H1 (cell line): ENCODE measurements around the gene SEMA3E. TPM values are rescaled to one million over a fixed set of nuclear protein-coding genes. Genes with fewer than 3 reads are reported as not detected.

Experiments
- CTCF ChIA-PET: fragments of 300-600 bp; sonication (Branson Sonifier 250); formaldehyde crosslinking; loops from one replicate; lab custom pipeline; 2021; ENCODE audit not compliant: partially characterized antibody; lab: Charles Lee
- POLR2A ChIA-PET: fragments of 300-600 bp; sonication (Branson Sonifier 250); formaldehyde crosslinking; loops from one replicate; lab custom pipeline; 2021; ENCODE audit warnings: inconsistent platforms; ENCODE audit not compliant: partially characterized antibody; lab: Charles Lee
- DNase-seq, 2 experiments: peaks; one replicate each; pipeline versions ENCODE4 v3.0.0 to v3.0.0-alpha.2; 2010 to 2022; ENCODE audit warnings: low spot score in 2 of 2, low read depth in 1 of 2, mixed read lengths in 1 of 2
- FAIRE-seq: peaks from 2 replicates; lab custom pipeline; 2011; peaks lifted over from hg19 to GRCh38; lab: Jason Lieb, UNC
- H2AFZ ChIP-seq: 2 replicates; pipeline ENCODE4 v1.8.1; 2012; ENCODE audit warnings: low read length, inconsistent platforms
- H2AK5ac ChIP-seq: 2 replicates; pipeline ENCODE4 v1.6.1; 2013; ENCODE audit warnings: low read depth, low read length
- H2BK120ac ChIP-seq: replicated peaks from 2 replicates; pipeline ENCODE3; 2013; ENCODE audit warnings: low read depth, low read length, inconsistent platforms
- H2BK12ac ChIP-seq: 2 replicates; pipeline ENCODE4 v1.6.1; 2013; ENCODE audit warnings: low read depth, low read length
- H2BK15ac ChIP-seq: 2 replicates; pipeline ENCODE4 v1.6.1; 2013; ENCODE audit warnings: low read length
- H2BK20ac ChIP-seq: 2 replicates; pipeline ENCODE4 v1.6.1; 2013; ENCODE audit warnings: low read length
- H2BK5ac ChIP-seq: 2 replicates; pipeline ENCODE4 v1.6.1; 2013; ENCODE audit warnings: low read depth, low read length
- H3K14ac ChIP-seq: 2 replicates; pipeline ENCODE4 v1.6.1; 2013; ENCODE audit warnings: inconsistent platforms; ENCODE audit not compliant: insufficient read length
- H3K18ac ChIP-seq: 2 replicates; pipeline ENCODE4 v1.6.1; 2013; ENCODE audit warnings: low read length; ENCODE audit errors: extremely low read depth
- H3K23ac ChIP-seq: 2 replicates; pipeline ENCODE4 v1.6.1; 2013; ENCODE audit warnings: inconsistent platforms; ENCODE audit not compliant: insufficient read length
- H3K23me2 ChIP-seq: 2 replicates; pipeline ENCODE4 v1.6.1; 2013; ENCODE audit warnings: low read depth, low read length
- H3K27ac ChIP-seq: 2 replicates; pipeline ENCODE4 v1.6.1; 2011; ENCODE audit warnings: low read depth, low read length, inconsistent platforms
- H3K27me3 ChIP-seq, 4 experiments: replicated peaks in 1 of 4; 1 replicate in 1 of 4; 2 replicates in 3 of 4; pipeline versions ENCODE4 v1.6.1 to v1.8.1; 2011 to 2013; ENCODE audit warnings: low read length in 3 of 4, mild to moderate bottlenecking in 3 of 4, inconsistent platforms in 2 of 4, mixed read lengths in 2 of 4, moderate library complexity in 1 of 4; ENCODE audit not compliant: control insufficient read depth in 3 of 4, insufficient read depth in 3 of 4; ENCODE audit errors: extremely low read depth in 1 of 4
- H3K36me3 ChIP-seq, 4 experiments: 2 replicates each; pipeline versions ENCODE4 v1.6.1 to v1.8.1; 2011 to 2013; ENCODE audit warnings: mild to moderate bottlenecking in 4 of 4, low read length in 3 of 4, moderate library complexity in 2 of 4, control low read depth in 1 of 4, inconsistent platforms in 1 of 4; ENCODE audit not compliant: insufficient read depth in 4 of 4, control insufficient read depth in 2 of 4
- H3K4ac ChIP-seq: replicated peaks from 2 replicates; pipeline ENCODE3; 2013; ENCODE audit warnings: low read length, low read depth, mixed read lengths, inconsistent platforms; ENCODE audit not compliant: insufficient read length
- H3K4me1 ChIP-seq, 4 experiments: replicated peaks in 1 of 4; 1 replicate in 1 of 4; 2 replicates in 3 of 4; pipeline versions ENCODE4 v1.6.1 to v1.8.1; 2011 to 2013; ENCODE audit warnings: low read length in 3 of 4, inconsistent platforms in 2 of 4, mixed read lengths in 1 of 4; ENCODE audit not compliant: insufficient read depth in 4 of 4, control insufficient read depth in 3 of 4
- H3K4me2 ChIP-seq, 2 experiments: 2 replicates each; pipeline versions ENCODE4 v1.6.1 to v1.8.1; 2011 to 2013; ENCODE audit warnings: low read depth in 2 of 2, low read length in 2 of 2, control low read depth in 1 of 2, inconsistent platforms in 1 of 2, mild to moderate bottlenecking in 1 of 2; ENCODE audit not compliant: insufficient read depth in 1 of 2
- H3K4me3 ChIP-seq, 4 experiments: fragments of 200-600, 300-600 bp in 1 of 4; sonication (generic), shearing (Covaris generic), sonication (Bioruptor Twin) in 1 of 4; 2 replicates each; pipeline versions ENCODE4 v1.5.1 to v1.8.1; 2011 to 2016; ENCODE audit warnings: low read length in 4 of 4, low read depth in 3 of 4, control low read depth in 2 of 4, inconsistent platforms in 2 of 4, mild to moderate bottlenecking in 2 of 4, mixed read lengths in 1 of 4, moderate library complexity in 1 of 4; ENCODE audit not compliant: insufficient read depth in 2 of 4; ENCODE audit errors: extremely low read depth in 1 of 4
- H3K56ac ChIP-seq: replicated peaks from 2 replicates; pipeline ENCODE3; 2013; ENCODE audit warnings: low read depth, mild to moderate bottlenecking, mixed read lengths, low read length, inconsistent platforms; ENCODE audit not compliant: insufficient read length
- H3K79me1 ChIP-seq: 2 replicates; pipeline ENCODE4 v1.6.1; 2013; ENCODE audit warnings: low read depth, low read length, control low read depth
- H3K79me2 ChIP-seq, 2 experiments: 2 replicates each; pipeline versions ENCODE4 v1.6.1 to v1.8.1; 2012 to 2013; ENCODE audit warnings: low read length in 2 of 2, mild to moderate bottlenecking in 2 of 2, inconsistent platforms in 1 of 2; ENCODE audit not compliant: insufficient read depth in 2 of 2, control insufficient read depth in 1 of 2
- H3K9ac ChIP-seq, 4 experiments: replicated peaks in 1 of 4; 1 replicate in 1 of 4; 2 replicates in 3 of 4; pipeline versions ENCODE4 v1.6.1 to v1.8.1; 2011 to 2013; ENCODE audit warnings: low read depth in 3 of 4, low read length in 3 of 4, control low read depth in 2 of 4, mild to moderate bottlenecking in 2 of 4, moderate library complexity in 2 of 4, inconsistent platforms in 1 of 4; ENCODE audit errors: extremely low read depth in 1 of 4
- H3K9me3 ChIP-seq, 2 experiments: 2 replicates each; pipeline versions ENCODE4 v1.6.1 to v1.8.1; 2012 to 2013; ENCODE audit warnings: mild to moderate bottlenecking in 2 of 2, moderate library complexity in 2 of 2, control low read depth in 1 of 2, inconsistent platforms in 1 of 2, low read depth in 1 of 2, low read length in 1 of 2, mixed read lengths in 1 of 2; ENCODE audit not compliant: insufficient read depth in 2 of 2
- H4K20me1 ChIP-seq, 2 experiments: replicated peaks in 1 of 2; 2 replicates each; pipeline versions ENCODE3 to v1.8.1; 2011 to 2013; ENCODE audit warnings: inconsistent platforms in 2 of 2, low read length in 2 of 2, mild to moderate bottlenecking in 1 of 2; ENCODE audit not compliant: insufficient read depth in 2 of 2, control insufficient read depth in 1 of 2
- H4K5ac ChIP-seq: 2 replicates; pipeline ENCODE4 v1.6.1; 2013; ENCODE audit warnings: low read length, low read depth, mixed read lengths, inconsistent platforms; ENCODE audit not compliant: insufficient read length
- H4K8ac ChIP-seq: 2 replicates; pipeline ENCODE4 v1.8.0; 2013; ENCODE audit warnings: mild to moderate bottlenecking, moderate library complexity, low read length, inconsistent platforms; ENCODE audit not compliant: insufficient read depth; ENCODE audit errors: extremely low read depth
- H4K91ac ChIP-seq: replicated peaks from 2 replicates; pipeline ENCODE3; 2013; ENCODE audit warnings: low read length, mixed read lengths, inconsistent platforms; ENCODE audit not compliant: insufficient read length
- ASH2L ChIP-seq: fragments of 200-600, 300-600 bp; sonication (generic); IDR thresholded peaks from one replicate; pipeline ENCODE4 v1.7.1; 2017; ENCODE audit warnings: low read length
- E2F6 ChIP-seq: IDR thresholded peaks from 2 replicates; pipeline ENCODE4 v1.6.1; 2012; ENCODE audit warnings: inconsistent platforms
- JUN ChIP-seq: IDR thresholded peaks from 2 replicates; pipeline ENCODE4 v1.6.1; 2011; ENCODE audit warnings: low read depth, mild to moderate bottlenecking, improper control_type of control experiment, low read length
- KDM4A ChIP-seq: IDR thresholded peaks from one replicate; pipeline ENCODE4 v1.7.1; 2012; ENCODE audit warnings: low read depth, mild to moderate bottlenecking, moderate library complexity, low read length, inconsistent platforms; ENCODE audit not compliant: severe bottlenecking
- RFX5 ChIP-seq: IDR thresholded peaks from 2 replicates; pipeline ENCODE4 v1.6.1; 2011; ENCODE audit warnings: low read depth, low read length, improper control_type of control experiment, borderline replicate concordance
- TAF7 ChIP-seq: optimal IDR thresholded peaks from 2 replicates; pipeline ENCODE3; 2011; ENCODE audit warnings: low read depth, mild to moderate bottlenecking, inconsistent platforms, low read length, moderate library complexity, borderline replicate concordance
- USF2 ChIP-seq: IDR thresholded peaks from 2 replicates; pipeline ENCODE4 v1.6.1; 2011; ENCODE audit warnings: low read length, improper control_type of control experiment
- WGBS, 2 experiments: shearing (Covaris generic) in 1 of 2; methylation state at CpG; one replicate each; pipeline versions ENCODE4 v1.1.6 to v1.1.7; 2013 to 2015; ENCODE audit warnings: low lambda C conversion rate in 2 of 2, mixed read lengths in 2 of 2, inconsistent platforms in 1 of 2, low coverage in 1 of 2, missing lambda C conversion rate in 1 of 2; ENCODE audit not compliant: insufficient replicate concordance in 2 of 2, insufficient coverage in 1 of 2, insufficient read length in 1 of 2; ENCODE audit errors: extremely low coverage in 1 of 2, missing lambda C conversion rate in 1 of 2; 5-methylcytosine and 5-hydroxymethylcytosine counted together
- polyA plus RNA-seq, 7 experiments: library from polyadenylated mRNA; depleted of rRNA in 3 of 7; stranded (reverse) in 5 of 7; unstranded in 2 of 7; fragments of >200 nt in 5 of 7; fragments of 200-250 nt in 2 of 7; gene quantifications; 1 replicate in 5 of 7; 2 replicates in 1 of 7; 4 replicates in 1 of 7; pipeline versions ENCODE4 v1.2.1 to v1.2.3, GENCODE V29; 2011 to 2013; ENCODE audit warnings: missing spikeins in 2 of 7, mixed read lengths in 2 of 7
- total RNA-seq: library from RNA; stranded (reverse); fragmentation: NEBNext Ultra II Directional; extraction: Animal tissue kit (Norgen Biotek cat#: 25700); gene quantifications from 2 replicates; pipeline ENCODE4 v1.2.1, GENCODE V29; 2021
- TF ChIP-seq, protein P1 (sequence below), 3 experiments: IDR thresholded peaks; 1 replicate in 2 of 3; 2 replicates in 1 of 3; pipeline versions ENCODE4 v1.5.1 to v1.6.1; 2011; ENCODE audit warnings: low read length in 3 of 3, mild to moderate bottlenecking in 3 of 3, inconsistent platforms in 2 of 3, low read depth in 1 of 3, moderate library complexity in 1 of 3; ENCODE audit not compliant: insufficient read depth in 1 of 3; ENCODE audit errors: control extremely low read depth in 1 of 3
- TF ChIP-seq, protein P2 (sequence below): IDR thresholded peaks from 2 replicates; pipeline ENCODE4 v1.6.1; 2012; ENCODE audit warnings: inconsistent platforms

SEMA3E gene
- total and polyA plus RNA-seq, 2 of the 8 experiments (the other 6 are each of a cell fraction or from before 2014, with no cell fraction given), result 0.93 to 0.94 TPM

DNA sequence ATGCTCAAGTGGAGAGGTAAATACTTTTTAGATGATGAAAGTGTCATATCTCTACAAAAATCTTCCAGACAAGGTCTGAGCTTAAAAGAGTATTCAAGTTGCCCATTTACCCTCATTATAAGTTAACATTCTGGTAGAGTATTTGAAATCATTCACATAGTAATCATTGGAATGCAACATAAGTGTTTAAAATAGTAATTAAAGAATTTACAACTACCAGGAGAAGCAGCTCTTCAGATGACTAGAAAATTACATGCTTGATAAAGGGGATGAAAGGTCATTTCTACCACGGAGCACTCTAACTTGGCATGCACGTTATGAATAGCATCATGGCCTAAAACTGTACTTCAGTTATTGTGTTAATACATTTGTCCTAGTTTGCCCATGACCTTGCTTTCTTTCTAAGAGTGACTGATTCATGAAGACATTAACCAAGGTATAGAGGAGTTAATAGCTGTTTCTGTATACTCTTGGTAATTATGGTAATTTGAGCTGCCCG lies 120.0 kb downstream of the SEMA3E start:
- Histone ChIP-seq H3K79me1 (no peaks in the 10 kb centered on the region), H3K27me3 (no peaks in the 10 kb centered on the region), H3K9me3 (no peaks in the 10 kb centered on the region), H2AK5ac (no peak overlapping the region), H3K9ac (no peak overlapping the region), H2BK120ac (no peak overlapping the region), H2AFZ (no peak overlapping the region), H3K36me3 (no peaks in the 10 kb centered on the region), H4K8ac (no peak overlapping the region), H2BK5ac (no peak overlapping the region), H3K14ac (no peak overlapping the region), H4K5ac (no peak overlapping the region), H3K4ac (no peak overlapping the region), H3K79me2 (no peaks in the 10 kb centered on the region), H4K20me1 (no peaks in the 10 kb centered on the region), H3K23me2 (0 out of 2 replicates have a peak, but pooled peaks cover 2% of the 10 kb centered on the region), H2BK15ac (no peak overlapping the region), H2BK12ac (no peak overlapping the region), H3K56ac (no peak overlapping the region), H3K4me1 (no peaks in the 10 kb centered on the region; a peak in 1 of 7 replicates), H2BK20ac (no peak overlapping the region), H3K4me3 (no peak overlapping the region), H4K91ac (no peak overlapping the region), H3K23ac (no peak overlapping the region), H3K27ac (no peak overlapping the region), H3K4me2 (no peak overlapping the region), H3K18ac (no peak overlapping the region)
- 47% methylated on average over 3 of the region's 3 CpGs; no CpG with 5 or more reads in 1 of the 2 experiments for WGBS, 2 experiments
- FAIRE-seq, result no peak
- ChIA-PET CTCF (interaction anchor here (0.9 to 1.6 kb wide), 2 partner anchors 16 to 127 kb away, joined by 3 to 4 read pairs; no protein-coding TSS in a partner anchor), POLR2A (no interaction called here)
- no peak for DNase-seq
- TF ChIP-seq KDM4A (no peak), ASH2L (no peak), USF2 (no peak), RFX5 (no peak), E2F6 (no peak), JUN (no peak), TAF7 (no peak)
- TF ChIP-seq, protein P1, sequence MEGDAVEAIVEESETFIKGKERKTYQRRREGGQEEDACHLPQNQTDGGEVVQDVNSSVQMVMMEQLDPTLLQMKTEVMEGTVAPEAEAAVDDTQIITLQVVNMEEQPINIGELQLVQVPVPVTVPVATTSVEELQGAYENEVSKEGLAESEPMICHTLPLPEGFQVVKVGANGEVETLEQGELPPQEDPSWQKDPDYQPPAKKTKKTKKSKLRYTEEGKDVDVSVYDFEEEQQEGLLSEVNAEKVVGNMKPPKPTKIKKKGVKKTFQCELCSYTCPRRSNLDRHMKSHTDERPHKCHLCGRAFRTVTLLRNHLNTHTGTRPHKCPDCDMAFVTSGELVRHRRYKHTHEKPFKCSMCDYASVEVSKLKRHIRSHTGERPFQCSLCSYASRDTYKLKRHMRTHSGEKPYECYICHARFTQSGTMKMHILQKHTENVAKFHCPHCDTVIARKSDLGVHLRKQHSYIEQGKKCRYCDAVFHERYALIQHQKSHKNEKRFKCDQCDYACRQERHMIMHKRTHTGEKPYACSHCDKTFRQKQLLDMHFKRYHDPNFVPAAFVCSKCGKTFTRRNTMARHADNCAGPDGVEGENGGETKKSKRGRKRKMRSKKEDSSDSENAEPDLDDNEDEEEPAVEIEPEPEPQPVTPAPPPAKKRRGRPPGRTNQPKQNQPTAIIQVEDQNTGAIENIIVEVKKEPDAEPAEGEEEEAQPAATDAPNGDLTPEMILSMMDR (IDR thresholded peaks at IDR 0.05; ENCODE audit: control extremely low read depth in 1 of 3, insufficient read depth in 1 of 3, low read depth in 1 of 3, low read length in 3 of 3), result no peak
- TF ChIP-seq, protein P2, sequence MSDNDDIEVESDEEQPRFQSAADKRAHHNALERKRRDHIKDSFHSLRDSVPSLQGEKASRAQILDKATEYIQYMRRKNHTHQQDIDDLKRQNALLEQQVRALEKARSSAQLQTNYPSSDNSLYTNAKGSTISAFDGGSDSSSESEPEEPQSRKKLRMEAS, result no peak
